NCI-H460 (cell line): ENCODE results near the gene AP1M1. TPM values are rescaled to one million over a fixed set of nuclear protein-coding genes. Genes with fewer than 3 reads are reported as not detected.

Experiments
- DNase-seq: peaks from one replicate; pipeline ENCODE4 v3.0.0-alpha.2; 2016; ENCODE audit warnings: low read depth; ENCODE audit errors: extremely low read depth
- small RNA-seq, 2 experiments: library from RNA; depleted of rRNA; stranded (forward); fragments of <200 nt; gene quantifications; one replicate each; pipeline ENCODE3, GENCODE V24; 2014
- total RNA-seq: library from RNA; depleted of rRNA; stranded (reverse); fragments of >200 nt; shearing (Covaris generic); gene quantifications from 2 replicates; pipeline ENCODE4 v1.2.3, GENCODE V29; 2014; rRNA removed

AP1M1 gene
- total RNA-seq, 1 experiment from 2014 or later = 43.4 TPM

DNA sequence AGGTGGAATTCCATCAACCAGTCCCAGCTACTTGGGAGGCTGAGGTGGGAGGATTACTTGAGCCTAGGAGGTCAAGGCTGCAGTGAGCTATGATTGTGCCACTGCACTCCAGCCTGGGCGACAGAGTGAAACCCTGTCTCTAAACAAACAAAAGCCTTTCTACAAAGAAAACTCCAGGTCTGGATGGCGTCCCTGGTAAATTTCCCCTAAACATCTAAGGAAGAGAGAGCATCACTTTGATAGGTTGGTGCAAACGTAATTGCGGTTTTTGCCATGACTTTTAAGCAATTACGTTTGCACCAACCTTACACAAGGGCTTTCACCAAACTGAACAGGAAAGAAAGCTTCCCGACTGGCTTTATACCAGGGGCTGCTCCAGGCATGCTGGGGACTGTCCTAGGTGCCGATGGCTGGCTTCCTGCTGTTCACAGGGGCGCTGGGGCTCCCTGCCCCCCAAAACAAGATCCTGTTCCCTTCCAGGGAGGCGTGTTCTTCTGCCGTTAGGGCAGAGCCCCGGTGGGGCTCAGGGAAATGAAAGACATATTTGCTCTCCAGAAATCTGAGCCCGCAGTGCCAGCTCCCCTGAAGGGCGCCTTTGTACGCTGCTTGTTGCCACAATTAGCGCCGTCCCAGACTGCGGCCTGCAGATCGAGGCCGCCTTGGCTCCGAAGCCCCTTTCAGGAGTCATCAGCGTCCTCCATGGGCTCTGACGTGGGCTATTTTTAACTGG lies 88.2 kb downstream of the AP1M1 start:
- no peak for DNase-seq

DNA sequence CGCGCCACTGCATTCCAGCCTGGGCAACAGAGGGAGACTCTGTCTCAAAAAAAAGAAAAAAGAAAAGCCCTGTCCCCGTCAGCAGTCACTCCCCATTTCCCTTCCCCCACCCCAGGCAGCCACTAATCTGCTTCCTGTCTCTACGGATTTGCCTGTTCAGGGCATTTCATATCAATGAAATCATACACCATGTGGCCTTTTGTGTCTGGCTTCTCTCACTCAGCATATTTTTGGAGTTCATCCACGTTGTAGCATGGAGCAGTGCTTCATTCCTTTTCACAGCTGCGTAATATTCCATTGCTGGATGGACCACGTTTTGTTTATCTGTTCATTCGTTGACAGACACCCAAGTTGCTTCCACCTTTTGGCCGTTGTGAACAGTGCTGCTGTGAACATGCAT lies 90.8 kb downstream of the AP1M1 start:
- no peak for DNase-seq

DNA sequence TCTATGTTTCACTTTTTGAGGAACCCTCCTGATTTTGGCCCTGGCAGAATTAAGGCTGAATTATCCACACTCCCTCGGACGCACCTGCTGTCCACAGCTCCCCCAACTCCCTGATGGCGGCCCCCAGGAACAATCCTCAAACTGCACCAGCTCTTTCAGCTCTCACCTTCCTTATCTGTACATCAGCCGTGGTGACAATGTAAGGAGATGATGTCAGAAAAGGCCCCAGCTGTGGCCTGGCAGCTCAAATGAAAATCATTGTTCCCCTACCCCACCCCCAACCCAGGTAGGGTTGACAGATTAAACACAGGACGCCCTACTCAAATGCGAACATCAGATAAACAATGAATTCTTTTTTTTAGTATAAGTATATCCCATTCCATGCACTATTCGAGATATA lies 91.9 kb downstream of the AP1M1 start:
- DNase-seq = no peak

DNA sequence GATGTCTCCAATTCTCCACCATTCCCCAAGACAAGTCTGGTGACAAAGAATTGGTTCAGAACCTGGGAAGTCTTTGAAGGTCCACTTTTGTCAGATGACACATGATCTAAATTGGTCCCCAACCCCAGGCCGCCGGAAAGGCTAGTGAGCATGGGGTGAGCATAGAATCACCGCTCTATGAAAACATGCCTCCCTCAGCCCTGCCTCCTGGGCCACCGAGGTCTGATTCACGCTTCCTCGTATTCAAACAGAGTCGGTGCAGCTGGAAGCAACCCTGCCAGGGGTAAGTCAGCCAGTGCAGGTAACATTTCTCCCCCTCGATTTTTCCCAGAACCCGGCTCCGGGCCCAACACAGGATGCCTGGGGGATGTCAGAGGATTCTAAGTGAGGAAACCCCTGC lies 93.0 kb downstream of the AP1M1 start:
- no peak for DNase-seq

DNA sequence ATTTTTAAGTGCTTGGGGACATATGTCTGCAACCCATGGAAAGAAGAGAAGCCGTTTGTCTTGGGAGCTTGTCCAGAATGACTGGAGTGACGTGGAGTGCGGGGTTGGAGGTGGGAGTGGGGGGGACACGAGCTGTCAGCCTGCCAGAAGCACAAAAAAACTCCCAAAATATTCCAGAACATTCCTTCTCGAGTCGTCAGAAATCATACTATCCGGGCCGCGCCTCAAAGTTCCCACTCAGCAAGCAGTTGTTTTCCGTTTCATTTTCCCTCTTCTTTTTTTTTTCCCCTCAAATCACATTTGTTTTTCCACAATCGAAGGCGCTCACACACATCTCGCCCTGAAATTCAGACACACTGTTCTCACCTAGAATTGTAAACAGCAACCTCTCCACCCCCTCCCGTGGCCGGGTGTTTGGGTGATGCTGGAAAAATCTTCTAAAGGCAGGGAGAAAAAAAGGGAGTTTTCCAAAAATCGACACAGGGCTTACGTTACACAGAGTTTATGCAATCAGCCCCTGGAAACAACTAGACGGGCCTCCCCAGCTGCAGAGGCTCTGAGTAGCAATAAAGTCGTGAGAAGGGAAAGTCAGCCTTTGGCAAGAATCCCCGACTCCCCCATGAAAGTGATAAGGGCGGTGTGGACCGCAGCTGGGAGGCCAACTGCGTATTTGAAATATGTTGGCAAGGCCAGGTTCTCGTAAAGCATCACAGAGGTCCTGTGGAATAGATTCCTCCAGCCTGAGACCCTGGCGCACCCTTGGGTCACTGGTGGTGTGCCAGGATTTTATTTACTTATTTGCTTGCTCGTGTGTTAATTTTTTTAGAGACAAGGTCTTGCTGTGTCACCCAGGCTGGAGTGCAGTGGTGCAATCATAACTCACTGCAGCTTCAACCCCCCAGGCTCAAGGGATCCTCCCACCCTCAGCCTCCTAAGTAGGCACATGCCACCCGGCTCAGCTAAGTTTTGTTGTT lies 95.7 kb downstream of the AP1M1 start:
- DNase-seq = peak; percentile 7

DNA sequence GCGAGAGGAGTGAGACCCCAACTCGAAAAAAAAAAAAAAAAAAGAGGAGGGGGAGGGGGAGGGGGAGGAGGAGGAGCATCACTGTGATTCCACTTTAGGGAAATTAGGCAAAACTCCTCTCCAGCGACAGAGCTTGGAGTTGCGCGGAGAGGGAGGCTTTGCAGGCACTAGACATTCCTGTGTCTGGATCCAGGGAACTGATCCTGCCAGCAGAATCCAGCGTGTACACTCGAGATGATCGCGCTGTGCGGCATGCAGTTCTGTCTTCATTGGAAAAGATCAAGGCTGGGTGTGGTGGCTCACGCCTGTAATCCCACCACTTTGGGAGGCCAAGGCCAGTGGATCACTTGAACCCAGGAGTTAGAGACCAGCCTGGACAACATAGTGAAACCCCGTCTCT lies 97.3 kb downstream of the AP1M1 start:
- DNase-seq = no peak

Small RNA genes lying within 50 kb of the gene (small RNA-seq; reads per million reads assigned to genes)
- gene RF00017 = 0 reads per million in 2 experiments

Other genes starting within 250 kb of the AP1M1 start
- gene OR10H4, start 248.9 kb upstream of the AP1M1 start, total RNA-seq = not detected in 2 replicates
- gene TPM4, start 121.4 kb upstream of the AP1M1 start, total RNA-seq = 562 and 586 TPM in 2 replicates
- 35.3 and 35.4 TPM in 2 replicates for gene RAB8A, start 86.0 kb upstream of the AP1M1 start, total RNA-seq
- not detected in 2 replicates for gene HSH2D, start 54.2 kb upstream of the AP1M1 start, total RNA-seq
- not detected in 2 replicates for gene CIB3, start 24.4 kb upstream of the AP1M1 start, total RNA-seq
- gene FAM32A, start 12.5 kb upstream of the AP1M1 start, total RNA-seq = 63.3 and 65.8 TPM in 2 replicates
- 13.5 and 16.8 TPM in 2 replicates for gene KLF2, start 126.9 kb downstream of the AP1M1 start, total RNA-seq